Dendritic cell treated with granulocyte-macrophage colony-stimulating factor and Interleukin-4, amounts not matched to agents 40 ng/mL and 50 ng/mL, for 4 days (primary cell): ENCODE results near the gene HSBP1L1.
A peak's percentile ranks its signal among the peaks of the same experiment; 100 is the strongest.
"Not testable (repeated sequence)": the region's sequence is repeated elsewhere in the genome, so short reads cannot be mapped to it uniquely, and the experiment has no call there.

Experiments
- H3K27ac Mint-ChIP-seq: one replicate; pipeline ENCODE4 v1.8.0; 2022; ENCODE audit warnings: mild to moderate bottlenecking, mixed read lengths
- H3K27me3 Mint-ChIP-seq: one replicate; pipeline ENCODE4 v1.8.0; 2022; ENCODE audit warnings: mild to moderate bottlenecking, mixed read lengths
- H3K36me3 Mint-ChIP-seq: one replicate; pipeline ENCODE4 v1.8.0; 2022; ENCODE audit warnings: low read depth, mixed read lengths
- H3K4me1 Mint-ChIP-seq: one replicate; pipeline ENCODE4 v1.8.0; 2022; ENCODE audit warnings: low read depth, mixed read lengths
- H3K4me3 Mint-ChIP-seq: one replicate; pipeline ENCODE4 v1.8.0; 2022; ENCODE audit warnings: mild to moderate bottlenecking, moderate library complexity, mixed read lengths
- H3K9me3 Mint-ChIP-seq: one replicate; pipeline ENCODE4 v1.8.0; 2022; ENCODE audit warnings: mixed read lengths
- intact Hi-C: fragments of 100-400 bp; cut with micrococcal nuclease; formaldehyde crosslinking; loops from one replicate; pipeline ENCODE4 v1.15.0; 2022

The HSBP1L1 gene

GRCh38 chr18:79983793-79984192 is 19.4 kb downstream of the HSBP1L1 start:
- peaks cover 53% of the 10 kb centered on the region for H3K36me3 Mint-ChIP-seq
- H3K27me3 Mint-ChIP-seq: no peaks in the 10 kb centered on the region
- no peaks in the 10 kb centered on the region for H3K9me3 Mint-ChIP-seq
- H3K27ac Mint-ChIP-seq: peak overlapping the region; percentile 70
- peaks cover 61% of the 10 kb centered on the region for H3K4me1 Mint-ChIP-seq
- no peak overlapping the region for H3K4me3 Mint-ChIP-seq
- intact Hi-C loops: loop anchor here (10.0 kb wide), 2 partner anchors 49 to 189 kb away; partner anchors contain the start of gene KCNG2

GRCh38 chr18:79985172-79985571 is 20.7 kb downstream of the HSBP1L1 start:
- Mint-ChIP-seq H3K4me3 (no peak overlapping the region), H3K9me3 (no peaks in the 10 kb centered on the region), H3K27ac (no peak overlapping the region), H3K4me1 (peaks cover 66% of the 10 kb centered on the region), H3K27me3 (no peaks in the 10 kb centered on the region), H3K36me3 (peaks cover 39% of the 10 kb centered on the region)
- intact Hi-C loops: loop anchor here (5.0 to 10.0 kb wide), 3 partner anchors 50 to 190 kb away; partner anchors contain the start of gene KCNG2

GRCh38 chr18:79986726-79987125 is 22.3 kb downstream of the HSBP1L1 start:
- Mint-ChIP-seq H3K27ac (peak overlapping the region; percentile 95), H3K27me3 (no peaks in the 10 kb centered on the region), H3K9me3 (no peaks in the 10 kb centered on the region), H3K4me3 (peak overlapping the region; percentile 56), H3K36me3 (peaks cover 37% of the 10 kb centered on the region), H3K4me1 (peaks cover 55% of the 10 kb centered on the region)
- intact Hi-C loops: loop anchor here (5.0 to 10.0 kb wide), 3 partner anchors 52 to 192 kb away; partner anchors contain the start of gene KCNG2

GRCh38 chr18:79987566-79987965 is 23.1 kb downstream of the HSBP1L1 start:
- intact Hi-C loops: loop anchor here (5.0 to 10.0 kb wide), 3 partner anchors 53 to 193 kb away; partner anchors contain the start of gene KCNG2
- H3K27ac Mint-ChIP-seq: peak overlapping the region; percentile 95

GRCh38 chr18:79988071-79988450 is 23.6 kb downstream of the HSBP1L1 start:
- H3K4me1 Mint-ChIP-seq: peaks cover 41% of the 10 kb centered on the region
- peaks cover 30% of the 10 kb centered on the region for H3K36me3 Mint-ChIP-seq
- intact Hi-C loops: loop anchor here (1.0 to 10.0 kb wide), 7 partner anchors 37 to 309 kb away; partner anchors contain the start of genes CTDP1, KCNG2, RBFA and SLC66A2
- peak overlapping the region; percentile 90 for H3K4me3 Mint-ChIP-seq
- H3K27me3 Mint-ChIP-seq: no peaks in the 10 kb centered on the region
- H3K9me3 Mint-ChIP-seq: no peaks in the 10 kb centered on the region
- peak overlapping the region; percentile 95 for H3K27ac Mint-ChIP-seq

More at GRCh38 chr18:79987566-79987965, 23.1 kb downstream of the HSBP1L1 start:
- peaks cover 46% of the 10 kb centered on the region for H3K4me1 Mint-ChIP-seq
- H3K27me3 Mint-ChIP-seq: no peaks in the 10 kb centered on the region
- H3K9me3 Mint-ChIP-seq: no peaks in the 10 kb centered on the region
- H3K4me3 Mint-ChIP-seq: peak overlapping the region; percentile 90
- peaks cover 30% of the 10 kb centered on the region for H3K36me3 Mint-ChIP-seq

GRCh38 chr18:79988451-79989194 is 24.2 kb downstream of the HSBP1L1 start, which contains the start of gene TXNL4A:
Gene TXNL4A, minus strand, starts transcription at chr18:79988563. Its CDS starts 171 bp downstream, at chr18:79988392.
- Mint-ChIP-seq H3K4me1 (peaks cover 36% of the 10 kb centered on the region), H3K36me3 (peaks cover 30% of the 10 kb centered on the region), H3K27ac (peak within 1 kb of the TSS; percentile 95), H3K4me3 (peak within 1 kb of the TSS; percentile 90), H3K9me3 (no peaks in the 10 kb centered on the region), H3K27me3 (no peaks in the 10 kb centered on the region)
- intact Hi-C loops: loop anchor here (1.0 to 10.0 kb wide), 7 partner anchors 37 to 309 kb away; partner anchors contain the start of genes CTDP1, KCNG2, RBFA and SLC66A2

GRCh38 chr18:79989195-79989497 is 24.7 kb downstream of the HSBP1L1 start:
- H3K27me3 Mint-ChIP-seq: no peaks in the 10 kb centered on the region
- peaks cover 31% of the 10 kb centered on the region for H3K4me1 Mint-ChIP-seq
- no peaks in the 10 kb centered on the region for H3K9me3 Mint-ChIP-seq
- peak overlapping the region; percentile 90 for H3K4me3 Mint-ChIP-seq
- H3K27ac Mint-ChIP-seq: peak overlapping the region; percentile 95
- intact Hi-C loops: loop anchor here (5.0 to 10.0 kb wide), 3 partner anchors 54 to 194 kb away; partner anchors contain the start of gene KCNG2
- peaks cover 25% of the 10 kb centered on the region for H3K36me3 Mint-ChIP-seq

- Mint-ChIP-seq H3K4me3 (no peak overlapping the region), H3K27ac (no peak overlapping the region), H3K9me3 (no peaks in the 10 kb centered on the region), H3K4me1 (peaks cover 13% of the 10 kb centered on the region), H3K36me3 (peaks cover 5% of the 10 kb centered on the region), H3K27me3 (no peaks in the 10 kb centered on the region)
- intact Hi-C loops: no loop called here
Observed at GRCh38 chr18:79991494-79991893, 27.1 kb downstream of the HSBP1L1 start.

- H3K4me3 Mint-ChIP-seq, H3K4me1 Mint-ChIP-seq, H3K27me3 Mint-ChIP-seq, H3K27ac Mint-ChIP-seq, H3K36me3 Mint-ChIP-seq, intact Hi-C loops: not testable (repeated sequence)
- peaks cover 29% of the 10 kb centered on the region for H3K9me3 Mint-ChIP-seq
Observed at GRCh38 chr18:79999701-80000100, 35.3 kb downstream of the HSBP1L1 start.

- Mint-ChIP-seq H3K4me1 (no peaks in the 10 kb centered on the region), H3K4me3 (no peak overlapping the region), H3K36me3 (no peaks in the 10 kb centered on the region), H3K27ac (no peak overlapping the region), H3K9me3 (peaks cover 29% of the 10 kb centered on the region), H3K27me3 (no peaks in the 10 kb centered on the region)
- intact Hi-C loops: no loop called here
Observed at GRCh38 chr18:80000877-80001276, 36.4 kb downstream of the HSBP1L1 start.

- Mint-ChIP-seq H3K36me3 (no peaks in the 10 kb centered on the region), H3K9me3 (peaks cover 29% of the 10 kb centered on the region), H3K4me1 (no peaks in the 10 kb centered on the region), H3K4me3 (no peak overlapping the region), H3K27ac (no peak overlapping the region), H3K27me3 (no peaks in the 10 kb centered on the region)
- intact Hi-C loops: no loop called here
Observed at GRCh38 chr18:80002468-80002867, 38.0 kb downstream of the HSBP1L1 start.

- H3K27ac Mint-ChIP-seq: no peak overlapping the region
- no peak overlapping the region for H3K4me3 Mint-ChIP-seq
- no peaks in the 10 kb centered on the region for H3K4me1 Mint-ChIP-seq
- H3K27me3 Mint-ChIP-seq: no peaks in the 10 kb centered on the region
- no peaks in the 10 kb centered on the region for H3K36me3 Mint-ChIP-seq
- peaks cover 45% of the 10 kb centered on the region for H3K9me3 Mint-ChIP-seq
- intact Hi-C loops: no loop called here
Observed at GRCh38 chr18:80004600-80005342, 40.3 kb downstream of the HSBP1L1 start.

GRCh38 chr18:80006724-80007123 is 42.3 kb downstream of the HSBP1L1 start:
- Mint-ChIP-seq H3K9me3 (peaks cover 46% of the 10 kb centered on the region), H3K4me3 (no peak overlapping the region), H3K4me1 (no peaks in the 10 kb centered on the region), H3K36me3 (no peaks in the 10 kb centered on the region), H3K27ac (no peak overlapping the region), H3K27me3 (no peaks in the 10 kb centered on the region)
- intact Hi-C loops: no loop called here
